ENCODE data around the gene ECHS1. TPM values are rescaled to one million over a fixed set of nuclear protein-coding genes. Genes with fewer than 3 reads are reported as not detected.

The ECHS1 gene
- total and polyA plus RNA-seq, 10 donors = 29.8 to 81.2 (median 45.8) TPM

DNA sequence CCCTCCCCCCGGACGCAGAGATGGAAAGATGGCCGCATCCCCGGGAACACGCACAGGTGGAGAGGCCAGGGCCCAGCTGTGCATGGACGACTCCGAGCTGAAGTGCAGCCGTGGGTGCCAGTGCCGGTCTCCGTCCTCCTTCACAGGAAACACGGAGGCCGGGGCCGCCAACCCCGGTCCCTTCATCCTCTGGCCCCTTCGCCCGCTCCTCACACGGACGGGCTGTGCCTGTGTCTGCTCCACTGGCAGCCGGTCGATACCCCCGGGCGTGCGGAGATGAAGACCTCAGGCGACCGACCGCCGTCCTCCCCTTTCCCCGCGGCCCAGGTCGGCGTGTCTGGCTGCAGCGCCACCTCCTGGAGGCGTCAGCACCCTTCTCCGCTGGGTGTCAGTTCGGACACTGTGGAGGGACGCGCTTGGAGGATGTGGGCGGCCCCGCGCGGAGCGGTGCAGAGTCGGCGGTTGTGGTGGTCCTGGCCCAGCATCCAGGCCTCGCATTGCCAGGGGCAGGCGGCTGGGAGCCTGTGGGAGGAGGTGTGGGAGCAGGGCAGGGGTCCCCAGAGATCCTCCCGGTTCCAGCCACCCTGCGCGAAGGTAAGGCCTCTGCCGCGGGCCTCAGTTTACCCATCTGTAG lies 54.5 kb downstream of the ECHS1 start:
- intact Hi-C loops (cut with DNase I; ENCODE audit: low total_unique reads) = no loop called here
- Histone ChIP-seq H3K36me3 (no peaks in the 10 kb centered on the region), H3K4me1 (peaks cover 0 to 15% (median 11%) of the 10 kb centered on the region in 6 donors), H3K27ac (no peak overlapping the region), H3K9me3 (peaks cover 0 to 8% (median 5%) of the 10 kb centered on the region in 8 donors), H3K4me3 (peak overlapping the region in 7 of 8 donors; percentile 2 to 63 (median 17)), H3K27me3 (replicated peaks in 1 of 7) (peaks cover 0 to 32% (median 14%) of the 10 kb centered on the region in 7 donors)
- 8 to 39% (median 9%) methylated on average over 11 to 51 of the region's 51 CpGs for WGBS, 5 donors
- peak; percentile 93 for DNase-seq
- peak in 2 of 3 donors; percentile 12 to 67 for TF ChIP-seq POLR2AphosphoS5 (IDR thresholded peaks at IDR 0.05)
- TF ChIP-seq, protein P1, sequence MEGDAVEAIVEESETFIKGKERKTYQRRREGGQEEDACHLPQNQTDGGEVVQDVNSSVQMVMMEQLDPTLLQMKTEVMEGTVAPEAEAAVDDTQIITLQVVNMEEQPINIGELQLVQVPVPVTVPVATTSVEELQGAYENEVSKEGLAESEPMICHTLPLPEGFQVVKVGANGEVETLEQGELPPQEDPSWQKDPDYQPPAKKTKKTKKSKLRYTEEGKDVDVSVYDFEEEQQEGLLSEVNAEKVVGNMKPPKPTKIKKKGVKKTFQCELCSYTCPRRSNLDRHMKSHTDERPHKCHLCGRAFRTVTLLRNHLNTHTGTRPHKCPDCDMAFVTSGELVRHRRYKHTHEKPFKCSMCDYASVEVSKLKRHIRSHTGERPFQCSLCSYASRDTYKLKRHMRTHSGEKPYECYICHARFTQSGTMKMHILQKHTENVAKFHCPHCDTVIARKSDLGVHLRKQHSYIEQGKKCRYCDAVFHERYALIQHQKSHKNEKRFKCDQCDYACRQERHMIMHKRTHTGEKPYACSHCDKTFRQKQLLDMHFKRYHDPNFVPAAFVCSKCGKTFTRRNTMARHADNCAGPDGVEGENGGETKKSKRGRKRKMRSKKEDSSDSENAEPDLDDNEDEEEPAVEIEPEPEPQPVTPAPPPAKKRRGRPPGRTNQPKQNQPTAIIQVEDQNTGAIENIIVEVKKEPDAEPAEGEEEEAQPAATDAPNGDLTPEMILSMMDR (IDR thresholded peaks at IDR 0.05 in 8 of 11, conservative IDR thresholded peaks at IDR 0.05 in 3 of 11) = peak; percentile 53 to 91 (median 73)
- no peak for TF ChIP-seq POLR2A (IDR thresholded peaks at IDR 0.05)

DNA sequence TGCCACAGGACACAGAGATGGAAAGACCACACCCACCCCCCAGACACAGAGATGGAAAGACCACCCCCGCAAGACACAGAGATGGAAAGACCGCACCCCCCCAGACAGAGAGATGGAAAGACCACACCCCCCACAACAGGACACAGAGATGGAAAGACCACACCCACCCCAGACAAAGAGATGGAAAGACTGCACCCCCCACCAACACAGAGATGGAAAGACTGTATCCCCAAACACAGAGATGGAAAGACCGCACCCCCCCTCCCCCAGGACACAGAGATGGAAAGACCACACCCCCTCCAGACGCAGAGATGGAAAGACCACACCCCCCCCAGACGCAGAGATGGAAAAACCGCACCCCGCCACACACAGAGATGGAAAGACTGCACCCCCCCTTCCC lies 56.4 kb downstream of the ECHS1 start:
- TF ChIP-seq POLR2AphosphoS5 (IDR thresholded peaks at IDR 0.05) (no peak), POLR2A (IDR thresholded peaks at IDR 0.05) (no peak)
- TF ChIP-seq, protein P1 (IDR thresholded peaks at IDR 0.05 in 8 of 11, conservative IDR thresholded peaks at IDR 0.05 in 3 of 11) = no peak
- WGBS, 5 donors = 77 to 92% (median 89%) methylated on average over 5 to 7 of the region's 7 CpGs
- peaks cover 0 to 8% (median 5%) of the 10 kb centered on the region in 8 donors for H3K9me3 ChIP-seq
- no peak overlapping the region for H3K4me3 ChIP-seq
- intact Hi-C loops (cut with DNase I; ENCODE audit: low total_unique reads) = no loop called here
- peaks cover 0 to 28% (median 14%) of the 10 kb centered on the region in 7 donors for H3K27me3 ChIP-seq (replicated peaks in 1 of 7)
- H3K27ac ChIP-seq = no peak overlapping the region
- H3K36me3 ChIP-seq = peaks cover 0 to 17% (median 15%) of the 10 kb centered on the region in 6 donors
- peaks cover 0 to 15% (median 11%) of the 10 kb centered on the region in 6 donors for H3K4me1 ChIP-seq
- DNase-seq = no peak

DNA sequence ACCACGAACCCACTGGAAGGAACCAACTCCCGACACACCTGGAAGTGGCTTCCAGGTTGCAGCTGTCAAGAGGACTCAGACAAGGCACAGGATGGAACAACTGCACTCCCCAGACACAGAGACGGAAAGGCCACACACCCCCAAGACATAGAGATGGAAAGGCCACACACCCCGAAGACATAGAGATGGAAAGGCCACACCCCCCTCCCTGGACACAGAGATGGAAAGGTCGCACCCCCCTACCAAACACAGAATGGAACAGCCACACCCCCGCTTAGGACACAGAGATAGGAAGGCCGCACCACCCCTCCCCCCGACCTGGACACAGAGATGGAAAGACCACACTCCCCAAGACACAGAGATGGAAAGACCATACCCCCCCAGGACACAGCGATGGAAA lies 56.9 kb downstream of the ECHS1 start:
- TF ChIP-seq, protein P1 (IDR thresholded peaks at IDR 0.05 in 8 of 11, conservative IDR thresholded peaks at IDR 0.05 in 3 of 11) = no peak
- TF ChIP-seq POLR2AphosphoS5 (IDR thresholded peaks at IDR 0.05) (no peak), POLR2A (IDR thresholded peaks at IDR 0.05) (no peak)
- 72 to 90% (median 85%) methylated on average over 7 to 9 of the region's 9 CpGs for WGBS, 5 donors
- intact Hi-C loops (cut with DNase I; ENCODE audit: low total_unique reads) = no loop called here

DNA sequence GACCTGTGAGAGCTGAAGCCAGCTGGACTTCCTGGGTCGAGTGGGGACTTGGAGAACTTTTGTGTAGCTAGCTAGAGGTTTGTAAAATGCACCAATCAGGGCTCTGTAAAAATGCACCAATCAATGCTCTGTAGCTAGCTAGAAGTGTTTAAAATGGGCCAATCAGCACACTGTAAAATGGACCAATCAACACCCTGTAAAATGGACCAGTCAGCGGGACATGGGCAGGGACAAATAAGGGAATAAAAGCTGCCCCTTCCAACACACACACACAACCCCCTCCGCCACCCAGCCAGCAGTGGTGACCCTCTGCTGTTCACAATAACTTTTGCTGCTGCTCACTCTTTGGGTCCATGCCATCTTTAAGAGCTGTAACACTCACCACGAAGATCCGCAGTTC lies 57.3 kb downstream of the ECHS1 start:
- Histone ChIP-seq H3K4me1 (peaks cover 0 to 15% (median 11%) of the 10 kb centered on the region in 6 donors), H3K27ac (no peak overlapping the region), H3K9me3 (peaks cover 0 to 2% (median 1%) of the 10 kb centered on the region in 8 donors), H3K4me3 (no peak overlapping the region), H3K27me3 (replicated peaks in 1 of 7) (peaks cover 0 to 26% (median 14%) of the 10 kb centered on the region in 7 donors), H3K36me3 (peaks cover 0 to 26% (median 22%) of the 10 kb centered on the region in 6 donors)
- intact Hi-C loops (cut with DNase I; ENCODE audit: low total_unique reads) = no loop called here
- no peak for DNase-seq
- 74 to 81% (median 81%) methylated on average over 5 of the region's 5 CpGs for WGBS, 5 donors
- TF ChIP-seq POLR2AphosphoS5 (IDR thresholded peaks at IDR 0.05) (no peak), POLR2A (IDR thresholded peaks at IDR 0.05) (no peak)
- TF ChIP-seq, protein P1 (IDR thresholded peaks at IDR 0.05 in 8 of 11, conservative IDR thresholded peaks at IDR 0.05 in 3 of 11) = no peak

More for the DNA sequence above, 56.9 kb downstream of the ECHS1 start:
- peaks cover 0 to 22% (median 19%) of the 10 kb centered on the region in 6 donors for H3K36me3 ChIP-seq
- H3K9me3 ChIP-seq = peaks cover 0 to 6% (median 4%) of the 10 kb centered on the region in 8 donors
- no peak overlapping the region for H3K27ac ChIP-seq
- H3K4me1 ChIP-seq = peaks cover 0 to 15% (median 11%) of the 10 kb centered on the region in 6 donors
- peaks cover 0 to 28% (median 14%) of the 10 kb centered on the region in 7 donors for H3K27me3 ChIP-seq (replicated peaks in 1 of 7)
- no peak for DNase-seq
- H3K4me3 ChIP-seq = no peak overlapping the region

Measured in spleen (tissue), 11 donors.